VCaP (cell line): ENCODE data around the gene ZC3H4.

Experiments used
- H3K27ac ChIP-seq: fragments of 450-650 bp; 2 replicates; pipeline ENCODE4 v1.5.1; 2017
- CTCF ChIP-seq: fragments of 450-650 bp; conservative IDR thresholded peaks from 2 replicates; pipeline ENCODE4 v1.5.1; 2017; ENCODE audit warnings: mild to moderate bottlenecking, moderate library complexity

Gene ZC3H4

DNA sequence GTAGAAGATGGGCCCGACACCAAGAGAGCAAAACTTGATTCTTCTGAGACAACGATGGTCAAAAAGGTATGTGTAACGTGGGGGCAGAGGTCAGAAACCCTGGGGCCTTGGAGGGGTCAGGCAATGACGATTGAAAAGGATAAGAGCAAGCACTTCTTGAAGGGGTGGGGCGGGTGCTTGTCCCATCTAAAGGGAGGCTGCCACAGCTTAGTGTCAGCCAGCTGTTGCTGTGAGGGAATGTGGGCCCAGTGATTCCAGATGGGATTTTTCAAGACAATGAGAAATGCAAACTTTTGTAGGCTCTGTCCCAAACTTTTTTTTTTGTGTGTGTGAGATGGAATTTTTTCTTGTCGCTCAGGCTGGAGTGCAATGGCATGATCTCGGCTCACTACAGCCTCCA lies 41.6 kb upstream of the ZC3H4 start:
- H3K27ac ChIP-seq: peak overlapping the region; percentile 92
- TF ChIP-seq CTCF: no peak

- no peak for TF ChIP-seq CTCF
- H3K27ac ChIP-seq: peak overlapping the region; percentile 92
These were observed 39.7 kb upstream of the ZC3H4 start for GRCh38 chr19:47153266-47153665.

- TF ChIP-seq CTCF: no peak
- peak overlapping the region; percentile 92 for H3K27ac ChIP-seq
These were observed 39.1 kb upstream of the ZC3H4 start for GRCh38 chr19:47152632-47153031.

DNA sequence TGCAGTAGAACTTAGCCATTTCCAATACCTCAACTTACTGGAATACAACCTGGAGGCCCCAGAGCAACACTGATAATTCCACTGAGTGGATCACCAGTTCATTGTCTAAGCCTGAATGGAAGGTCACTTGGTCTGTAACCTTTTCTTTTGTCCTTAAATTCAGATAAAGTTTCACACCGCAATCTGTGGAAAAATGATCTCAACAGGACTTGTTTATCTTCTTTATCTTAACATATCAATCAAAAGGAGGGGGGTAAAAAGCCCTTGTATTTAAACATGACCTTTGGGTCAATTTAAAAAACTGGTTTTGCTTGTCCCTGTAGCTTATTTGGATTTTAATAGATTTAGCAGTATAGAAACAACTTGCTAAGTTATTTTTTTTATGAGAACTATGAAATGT lies 38.6 kb upstream of the ZC3H4 start:
- TF ChIP-seq CTCF: no peak
- peak overlapping the region; percentile 92 for H3K27ac ChIP-seq

- peak overlapping the region; percentile 92 for H3K27ac ChIP-seq
- TF ChIP-seq CTCF: no peak
These were observed 38.1 kb upstream of the ZC3H4 start for GRCh38 chr19:47151627-47152026.

DNA sequence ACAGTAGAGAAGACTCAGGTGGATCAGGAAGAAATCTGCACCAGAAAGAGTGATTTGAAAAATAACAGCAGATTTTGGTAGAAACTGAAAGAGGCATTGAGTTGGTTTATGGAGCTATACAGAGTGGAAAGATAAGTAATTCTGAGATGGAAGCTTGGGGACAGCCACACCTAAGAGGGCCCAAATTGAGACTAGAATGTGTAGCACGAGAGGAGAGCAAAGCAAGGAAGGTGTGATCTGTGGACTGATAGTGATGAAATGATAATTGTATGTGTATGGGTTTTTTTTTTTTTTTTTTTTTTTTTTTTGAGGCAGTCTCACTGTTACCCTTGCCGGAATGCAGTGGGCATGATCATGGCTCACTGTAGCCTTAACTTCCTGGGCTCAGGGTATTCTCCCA lies 33.3 kb upstream of the ZC3H4 start:
- TF ChIP-seq CTCF: no peak
- H3K27ac ChIP-seq: peak overlapping the region; percentile 27; the same call in 1 of the 2 replicates

GRCh38 chr19:47145639-47146486 lies 32.3 kb upstream of the ZC3H4 start:
- peak overlapping the region; percentile 27 for H3K27ac ChIP-seq
- TF ChIP-seq CTCF: no peak
